ENCODE measurements around the gene AUTS2. TPM values are rescaled to one million over a fixed set of nuclear protein-coding genes. Genes with fewer than 3 reads are reported as not detected.

AUTS2 gene
- total RNA-seq, 1 experiment from 2014 or later: 50.0 TPM

DNA sequence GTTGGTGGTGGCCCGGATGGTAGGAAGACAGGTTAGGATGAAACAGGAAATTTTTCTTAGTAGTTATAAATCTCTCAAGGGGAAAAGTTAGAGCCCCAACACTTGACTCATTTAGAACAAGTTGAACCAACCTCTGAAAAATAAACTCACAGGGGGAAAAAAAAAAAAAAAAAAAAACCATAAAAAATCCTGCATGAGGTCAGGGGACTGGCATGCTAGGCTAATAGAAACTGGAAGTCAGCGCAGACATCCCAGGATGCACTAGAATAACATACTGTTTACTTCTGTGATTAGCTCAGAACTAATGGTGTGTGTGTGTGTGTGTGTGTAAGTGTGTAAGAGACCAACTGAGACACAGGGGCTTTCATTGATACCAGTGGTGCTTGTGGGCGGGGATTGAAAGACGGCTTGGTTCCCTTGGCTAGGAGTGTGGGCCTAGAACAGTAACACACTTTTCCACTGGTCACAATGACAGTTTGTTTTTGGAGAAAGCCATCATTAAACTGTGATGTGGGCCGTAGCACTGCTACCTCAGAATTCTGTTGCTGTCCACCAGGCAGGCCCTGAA lies 1042.1 kb downstream of the AUTS2 start:
- ATAC-seq: no peak
- CTCF ChIA-PET: no interaction called here

DNA sequence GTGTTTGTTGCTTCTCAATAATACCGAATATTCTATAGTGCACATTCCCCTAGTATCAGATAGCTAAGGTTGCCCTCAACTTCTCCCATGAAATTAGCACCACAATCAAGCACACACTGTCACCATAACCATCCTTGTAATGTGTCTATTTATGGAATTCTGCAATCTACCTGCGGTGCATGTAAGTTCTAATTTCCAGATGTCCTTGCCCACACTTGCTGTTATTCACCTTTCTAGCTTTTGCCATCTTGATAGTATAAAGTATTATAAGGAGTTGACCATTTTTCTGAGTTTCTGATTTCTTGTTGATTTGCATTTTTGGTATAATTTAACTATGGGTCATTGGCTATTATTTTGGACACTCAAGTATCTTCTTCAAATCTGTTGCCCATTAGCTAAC lies 1043.6 kb downstream of the AUTS2 start:
- H3K36me3 Mint-ChIP-seq: no peaks in the 10 kb centered on the region
- ChIA-PET POLR2A (no interaction called here), CTCF (interaction anchor here (0.5 kb wide), 1 partner anchor 74 kb away, joined by 3 read pairs; no protein-coding TSS in a partner anchor)
- no peaks in the 10 kb centered on the region for H3K27me3 Mint-ChIP-seq (ENCODE audit: low read depth)
- no peak overlapping the region for H3K27ac Mint-ChIP-seq
- ATAC-seq: no peak
- no peak overlapping the region for H3K4me3 Mint-ChIP-seq
- DNase-seq (ENCODE audit: low spot score): no peak
- no peaks in the 10 kb centered on the region for H3K9me3 Mint-ChIP-seq
- peaks cover 22% of the 10 kb centered on the region for H3K4me1 Mint-ChIP-seq
- TF ChIP-seq, protein P1, sequence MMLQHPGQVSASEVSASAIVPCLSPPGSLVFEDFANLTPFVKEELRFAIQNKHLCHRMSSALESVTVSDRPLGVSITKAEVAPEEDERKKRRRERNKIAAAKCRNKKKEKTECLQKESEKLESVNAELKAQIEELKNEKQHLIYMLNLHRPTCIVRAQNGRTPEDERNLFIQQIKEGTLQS (CRISPR knock-in tag; conservative IDR thresholded peaks at IDR 0.05): no peak
- TF ChIP-seq JAZF1 (CRISPR knock-in tag; IDR thresholded peaks at IDR 0.05) (no peak), PRRX2 (CRISPR knock-in tag; IDR thresholded peaks at IDR 0.05) (no peak), SMAD3 (CRISPR knock-in tag; IDR thresholded peaks at IDR 0.05; ENCODE audit: borderline replicate concordance) (no peak), EMX1 (CRISPR knock-in tag; IDR thresholded peaks at IDR 0.05) (no peak), GRHL2 (CRISPR knock-in tag; IDR thresholded peaks at IDR 0.05; ENCODE audit: insufficient replicate concordance, severe bottlenecking) (no peak)
- TF ChIP-seq, protein P2, sequence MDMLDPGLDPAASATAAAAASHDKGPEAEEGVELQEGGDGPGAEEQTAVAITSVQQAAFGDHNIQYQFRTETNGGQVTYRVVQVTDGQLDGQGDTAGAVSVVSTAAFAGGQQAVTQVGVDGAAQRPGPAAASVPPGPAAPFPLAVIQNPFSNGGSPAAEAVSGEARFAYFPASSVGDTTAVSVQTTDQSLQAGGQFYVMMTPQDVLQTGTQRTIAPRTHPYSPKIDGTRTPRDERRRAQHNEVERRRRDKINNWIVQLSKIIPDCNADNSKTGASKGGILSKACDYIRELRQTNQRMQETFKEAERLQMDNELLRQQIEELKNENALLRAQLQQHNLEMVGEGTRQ (CRISPR knock-in tag; IDR thresholded peaks at IDR 0.05): no peak
- TF ChIP-seq, protein P3, sequence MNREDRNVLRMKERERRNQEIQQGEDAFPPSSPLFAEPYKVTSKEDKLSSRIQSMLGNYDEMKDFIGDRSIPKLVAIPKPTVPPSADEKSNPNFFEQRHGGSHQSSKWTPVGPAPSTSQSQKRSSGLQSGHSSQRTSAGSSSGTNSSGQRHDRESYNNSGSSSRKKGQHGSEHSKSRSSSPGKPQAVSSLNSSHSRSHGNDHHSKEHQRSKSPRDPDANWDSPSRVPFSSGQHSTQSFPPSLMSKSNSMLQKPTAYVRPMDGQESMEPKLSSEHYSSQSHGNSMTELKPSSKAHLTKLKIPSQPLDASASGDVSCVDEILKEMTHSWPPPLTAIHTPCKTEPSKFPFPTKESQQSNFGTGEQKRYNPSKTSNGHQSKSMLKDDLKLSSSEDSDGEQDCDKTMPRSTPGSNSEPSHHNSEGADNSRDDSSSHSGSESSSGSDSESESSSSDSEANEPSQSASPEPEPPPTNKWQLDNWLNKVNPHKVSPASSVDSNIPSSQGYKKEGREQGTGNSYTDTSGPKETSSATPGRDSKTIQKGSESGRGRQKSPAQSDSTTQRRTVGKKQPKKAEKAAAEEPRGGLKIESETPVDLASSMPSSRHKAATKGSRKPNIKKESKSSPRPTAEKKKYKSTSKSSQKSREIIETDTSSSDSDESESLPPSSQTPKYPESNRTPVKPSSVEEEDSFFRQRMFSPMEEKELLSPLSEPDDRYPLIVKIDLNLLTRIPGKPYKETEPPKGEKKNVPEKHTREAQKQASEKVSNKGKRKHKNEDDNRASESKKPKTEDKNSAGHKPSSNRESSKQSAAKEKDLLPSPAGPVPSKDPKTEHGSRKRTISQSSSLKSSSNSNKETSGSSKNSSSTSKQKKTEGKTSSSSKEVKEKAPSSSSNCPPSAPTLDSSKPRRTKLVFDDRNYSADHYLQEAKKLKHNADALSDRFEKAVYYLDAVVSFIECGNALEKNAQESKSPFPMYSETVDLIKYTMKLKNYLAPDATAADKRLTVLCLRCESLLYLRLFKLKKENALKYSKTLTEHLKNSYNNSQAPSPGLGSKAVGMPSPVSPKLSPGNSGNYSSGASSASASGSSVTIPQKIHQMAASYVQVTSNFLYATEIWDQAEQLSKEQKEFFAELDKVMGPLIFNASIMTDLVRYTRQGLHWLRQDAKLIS (CRISPR knock-in tag; IDR thresholded peaks at IDR 0.05; ENCODE audit: borderline replicate concordance): no peak
- TF ChIP-seq, protein P4, sequence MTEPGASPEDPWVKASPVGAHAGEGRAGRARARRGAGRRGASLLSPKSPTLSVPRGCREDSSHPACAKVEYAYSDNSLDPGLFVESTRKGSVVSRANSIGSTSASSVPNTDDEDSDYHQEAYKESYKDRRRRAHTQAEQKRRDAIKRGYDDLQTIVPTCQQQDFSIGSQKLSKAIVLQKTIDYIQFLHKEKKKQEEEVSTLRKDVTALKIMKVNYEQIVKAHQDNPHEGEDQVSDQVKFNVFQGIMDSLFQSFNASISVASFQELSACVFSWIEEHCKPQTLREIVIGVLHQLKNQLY (CRISPR knock-in tag; IDR thresholded peaks at IDR 0.05): no peak
- TF ChIP-seq, protein P5, sequence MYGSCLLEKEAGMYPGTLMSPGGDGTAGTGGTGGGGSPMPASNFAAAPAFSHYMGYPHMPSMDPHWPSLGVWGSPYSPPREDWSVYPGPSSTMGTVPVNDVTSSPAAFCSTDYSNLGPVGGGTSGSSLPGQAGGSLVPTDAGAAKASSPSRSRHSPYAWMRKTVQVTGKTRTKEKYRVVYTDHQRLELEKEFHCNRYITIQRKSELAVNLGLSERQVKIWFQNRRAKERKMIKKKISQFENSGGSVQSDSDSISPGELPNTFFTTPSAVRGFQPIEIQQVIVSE (CRISPR knock-in tag; IDR thresholded peaks at IDR 0.05; ENCODE audit: borderline replicate concordance): no peak
- TF ChIP-seq, protein P6, sequence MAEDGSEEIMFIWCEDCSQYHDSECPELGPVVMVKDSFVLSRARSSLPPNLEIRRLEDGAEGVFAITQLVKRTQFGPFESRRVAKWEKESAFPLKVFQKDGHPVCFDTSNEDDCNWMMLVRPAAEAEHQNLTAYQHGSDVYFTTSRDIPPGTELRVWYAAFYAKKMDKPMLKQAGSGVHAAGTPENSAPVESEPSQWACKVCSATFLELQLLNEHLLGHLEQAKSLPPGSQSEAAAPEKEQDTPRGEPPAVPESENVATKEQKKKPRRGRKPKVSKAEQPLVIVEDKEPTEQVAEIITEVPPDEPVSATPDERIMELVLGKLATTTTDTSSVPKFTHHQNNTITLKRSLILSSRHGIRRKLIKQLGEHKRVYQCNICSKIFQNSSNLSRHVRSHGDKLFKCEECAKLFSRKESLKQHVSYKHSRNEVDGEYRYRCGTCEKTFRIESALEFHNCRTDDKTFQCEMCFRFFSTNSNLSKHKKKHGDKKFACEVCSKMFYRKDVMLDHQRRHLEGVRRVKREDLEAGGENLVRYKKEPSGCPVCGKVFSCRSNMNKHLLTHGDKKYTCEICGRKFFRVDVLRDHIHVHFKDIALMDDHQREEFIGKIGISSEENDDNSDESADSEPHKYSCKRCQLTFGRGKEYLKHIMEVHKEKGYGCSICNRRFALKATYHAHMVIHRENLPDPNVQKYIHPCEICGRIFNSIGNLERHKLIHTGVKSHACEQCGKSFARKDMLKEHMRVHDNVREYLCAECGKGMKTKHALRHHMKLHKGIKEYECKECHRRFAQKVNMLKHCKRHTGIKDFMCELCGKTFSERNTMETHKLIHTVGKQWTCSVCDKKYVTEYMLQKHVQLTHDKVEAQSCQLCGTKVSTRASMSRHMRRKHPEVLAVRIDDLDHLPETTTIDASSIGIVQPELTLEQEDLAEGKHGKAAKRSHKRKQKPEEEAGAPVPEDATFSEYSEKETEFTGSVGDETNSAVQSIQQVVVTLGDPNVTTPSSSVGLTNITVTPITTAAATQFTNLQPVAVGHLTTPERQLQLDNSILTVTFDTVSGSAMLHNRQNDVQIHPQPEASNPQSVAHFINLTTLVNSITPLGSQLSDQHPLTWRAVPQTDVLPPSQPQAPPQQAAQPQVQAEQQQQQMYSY (CRISPR knock-in tag; IDR thresholded peaks at IDR 0.05): no peak

More for the DNA sequence above, 1042.1 kb downstream of the AUTS2 start:
- no peak for DNase-seq (ENCODE audit: low spot score)
- Mint-ChIP-seq H3K4me1 (peaks cover 20% of the 10 kb centered on the region), H3K27ac (no peak overlapping the region), H3K27me3 (ENCODE audit: low read depth) (peaks cover 2% of the 10 kb centered on the region; the same call in 1 of the 2 replicates), H3K4me3 (no peak overlapping the region), H3K9me3 (no peaks in the 10 kb centered on the region), H3K36me3 (no peaks in the 10 kb centered on the region)
- TF ChIP-seq, protein P6 (CRISPR knock-in tag; IDR thresholded peaks at IDR 0.05): no peak
- TF ChIP-seq, protein P7, sequence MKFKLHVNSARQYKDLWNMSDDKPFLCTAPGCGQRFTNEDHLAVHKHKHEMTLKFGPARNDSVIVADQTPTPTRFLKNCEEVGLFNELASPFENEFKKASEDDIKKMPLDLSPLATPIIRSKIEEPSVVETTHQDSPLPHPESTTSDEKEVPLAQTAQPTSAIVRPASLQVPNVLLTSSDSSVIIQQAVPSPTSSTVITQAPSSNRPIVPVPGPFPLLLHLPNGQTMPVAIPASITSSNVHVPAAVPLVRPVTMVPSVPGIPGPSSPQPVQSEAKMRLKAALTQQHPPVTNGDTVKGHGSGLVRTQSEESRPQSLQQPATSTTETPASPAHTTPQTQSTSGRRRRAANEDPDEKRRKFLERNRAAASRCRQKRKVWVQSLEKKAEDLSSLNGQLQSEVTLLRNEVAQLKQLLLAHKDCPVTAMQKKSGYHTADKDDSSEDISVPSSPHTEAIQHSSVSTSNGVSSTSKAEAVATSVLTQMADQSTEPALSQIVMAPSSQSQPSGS (CRISPR knock-in tag; IDR thresholded peaks at IDR 0.05; ENCODE audit: borderline replicate concordance, low read depth): no peak
- TF ChIP-seq, protein P8, sequence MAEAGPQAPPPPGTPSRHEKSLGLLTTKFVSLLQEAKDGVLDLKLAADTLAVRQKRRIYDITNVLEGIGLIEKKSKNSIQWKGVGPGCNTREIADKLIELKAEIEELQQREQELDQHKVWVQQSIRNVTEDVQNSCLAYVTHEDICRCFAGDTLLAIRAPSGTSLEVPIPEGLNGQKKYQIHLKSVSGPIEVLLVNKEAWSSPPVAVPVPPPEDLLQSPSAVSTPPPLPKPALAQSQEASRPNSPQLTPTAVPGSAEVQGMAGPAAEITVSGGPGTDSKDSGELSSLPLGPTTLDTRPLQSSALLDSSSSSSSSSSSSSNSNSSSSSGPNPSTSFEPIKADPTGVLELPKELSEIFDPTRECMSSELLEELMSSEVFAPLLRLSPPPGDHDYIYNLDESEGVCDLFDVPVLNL (CRISPR knock-in tag; IDR thresholded peaks at IDR 0.05; ENCODE audit: borderline replicate concordance, low read depth): no peak
- POLR2A ChIA-PET: no interaction called here
